ENCODE results near the gene GAS2L1.

- TF ChIP-seq ZNF510 (tag by site-specific recombination; IDR thresholded peaks at IDR 0.05; ENCODE audit: insufficient replicate concordance) (no peak), CTCF (tag by site-specific recombination; IDR thresholded peaks at IDR 0.05) (peak; percentile 32; the same call in 1 of the 2 replicates), ZNF274 (IDR thresholded peaks at IDR 0.05; ENCODE audit: low read length) (no peak), ZNF274 (tag by site-specific recombination; IDR thresholded peaks at IDR 0.05; ENCODE audit: borderline replicate concordance) (no peak), ZNF211 (tag by site-specific recombination; IDR thresholded peaks at IDR 0.05; ENCODE audit: low read depth) (no peak)
- TF ChIP-seq, protein P1, sequence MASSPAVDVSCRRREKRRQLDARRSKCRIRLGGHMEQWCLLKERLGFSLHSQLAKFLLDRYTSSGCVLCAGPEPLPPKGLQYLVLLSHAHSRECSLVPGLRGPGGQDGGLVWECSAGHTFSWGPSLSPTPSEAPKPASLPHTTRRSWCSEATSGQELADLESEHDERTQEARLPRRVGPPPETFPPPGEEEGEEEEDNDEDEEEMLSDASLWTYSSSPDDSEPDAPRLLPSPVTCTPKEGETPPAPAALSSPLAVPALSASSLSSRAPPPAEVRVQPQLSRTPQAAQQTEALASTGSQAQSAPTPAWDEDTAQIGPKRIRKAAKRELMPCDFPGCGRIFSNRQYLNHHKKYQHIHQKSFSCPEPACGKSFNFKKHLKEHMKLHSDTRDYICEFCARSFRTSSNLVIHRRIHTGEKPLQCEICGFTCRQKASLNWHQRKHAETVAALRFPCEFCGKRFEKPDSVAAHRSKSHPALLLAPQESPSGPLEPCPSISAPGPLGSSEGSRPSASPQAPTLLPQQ (tag by site-specific recombination; IDR thresholded peaks at IDR 0.05), result no peak
These were observed 14.1 kb downstream of the GAS2L1 start for GRCh38 chr22:29320546-29320945.

Data from HEK293 (cell line).